Activated CD4-positive, alpha-beta T cell treated with anti-CD3 and anti-CD28 coated beads, Interleukin-2, amount 10 ng/mL, durations not matched to agents 7 days and 5 days (primary cell): ENCODE measurements around the gene IGSF9B. TPM values are rescaled to one million over a fixed set of nuclear protein-coding genes. Genes with fewer than 3 reads are reported as not detected.

ENCODE experiments used
- CTCF ChIA-PET: fragments of 350-600 bp; sonication (Branson Sonifier 250); formaldehyde crosslinking; loops from one replicate; lab custom pipeline; 2021; ENCODE audit warnings: antibody characterized with exemption; lab: Charles Lee
- POLR2A ChIA-PET: fragments of 350-600 bp; sonication (Branson Sonifier 250); formaldehyde crosslinking; loops from one replicate; lab custom pipeline; 2021; ENCODE audit warnings: antibody characterized with exemption; lab: Charles Lee
- DNase-seq: peaks from one replicate; pipeline ENCODE4 v3.0.0-alpha.2; 2020
- H3K27ac Mint-ChIP-seq: one replicate; pipeline ENCODE4 v1.8.0; 2021; ENCODE audit warnings: mild to moderate bottlenecking, moderate library complexity, mixed read lengths
- H3K27me3 Mint-ChIP-seq: one replicate; pipeline ENCODE4 v1.8.0; 2021; ENCODE audit warnings: mixed read lengths
- H3K36me3 Mint-ChIP-seq: one replicate; pipeline ENCODE4 v1.8.0; 2021; ENCODE audit warnings: low read depth, mixed read lengths
- H3K4me1 Mint-ChIP-seq: one replicate; pipeline ENCODE4 v1.8.0; 2021; ENCODE audit warnings: mixed read lengths
- H3K4me3 Mint-ChIP-seq: one replicate; pipeline ENCODE4 v1.8.0; 2021; ENCODE audit warnings: mild to moderate bottlenecking, moderate library complexity, mixed read lengths
- H3K9me3 Mint-ChIP-seq: one replicate; pipeline ENCODE4 v1.8.0; 2021; ENCODE audit warnings: mixed read lengths
- total RNA-seq, 2 experiments: library from RNA; stranded (reverse); gene quantifications; one replicate each; pipeline ENCODE4 v1.2.3, GENCODE V29; 2021

IGSF9B gene
- total RNA-seq, 2 experiments from 2014 or later = 130 to 142 TPM

DNA sequence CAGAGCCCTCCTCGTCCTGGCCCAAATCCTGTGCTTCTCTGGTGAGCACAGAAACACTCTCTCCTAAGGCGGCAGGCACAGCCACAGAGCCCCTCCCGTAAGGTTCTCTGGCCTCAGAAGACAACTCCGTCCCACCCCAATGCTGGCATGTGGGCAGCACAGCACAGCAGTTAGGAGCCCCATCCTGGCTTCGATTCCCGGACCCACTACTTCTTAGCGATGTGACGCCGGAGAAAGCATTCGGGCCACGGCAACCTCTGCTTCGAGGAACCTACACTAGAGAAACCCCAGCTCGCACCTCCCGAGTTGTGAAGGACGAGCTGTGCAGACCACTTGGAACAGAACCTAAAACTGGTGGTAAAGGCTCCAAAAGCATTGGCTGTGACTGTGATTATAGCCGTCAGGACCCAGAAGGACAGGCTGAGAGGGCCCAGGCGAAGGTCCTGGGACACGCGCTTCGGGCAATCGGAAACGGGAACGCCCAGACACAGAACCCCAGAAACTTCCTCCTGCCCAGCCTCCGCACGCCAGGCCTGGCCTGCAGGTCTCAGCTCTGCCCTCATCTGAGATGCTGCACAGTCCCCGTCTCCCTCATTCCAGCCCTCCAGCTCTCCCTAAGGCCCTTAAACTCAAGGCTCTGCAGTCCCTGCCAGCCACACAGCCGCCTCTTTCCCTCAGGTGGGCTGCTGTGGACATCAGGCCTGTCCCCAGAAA lies 26.6 kb downstream of the IGSF9B start:
- no peak for DNase-seq
- H3K9me3 Mint-ChIP-seq = no peaks in the 10 kb centered on the region
- ChIA-PET CTCF (interaction anchor here (1.6 kb wide), 1 partner anchor 15 kb away, joined by 5 read pairs; no protein-coding TSS in a partner anchor), POLR2A (no interaction called here)
- peak overlapping the region; percentile 90 for H3K27ac Mint-ChIP-seq
- H3K36me3 Mint-ChIP-seq = peaks cover 59% of the 10 kb centered on the region
- H3K27me3 Mint-ChIP-seq = no peaks in the 10 kb centered on the region
- peaks cover 59% of the 10 kb centered on the region for H3K4me1 Mint-ChIP-seq
- H3K4me3 Mint-ChIP-seq = no peak overlapping the region

- Mint-ChIP-seq H3K9me3 (no peaks in the 10 kb centered on the region), H3K4me1 (peaks cover 54% of the 10 kb centered on the region), H3K36me3 (peaks cover 57% of the 10 kb centered on the region), H3K27me3 (no peaks in the 10 kb centered on the region), H3K4me3 (peak overlapping the region; percentile 70), H3K27ac (peak overlapping the region; percentile 90)
- ChIA-PET POLR2A (no interaction called here), CTCF (no interaction called here)
- no peak for DNase-seq
Measured at GRCh38 chr11:133929401-133930052, 27.2 kb downstream of the IGSF9B start.

- peak overlapping the region; percentile 90 for H3K27ac Mint-ChIP-seq
- peak overlapping the region; percentile 70 for H3K4me3 Mint-ChIP-seq
- H3K4me1 Mint-ChIP-seq = peaks cover 48% of the 10 kb centered on the region
- H3K36me3 Mint-ChIP-seq = peaks cover 61% of the 10 kb centered on the region
- H3K27me3 Mint-ChIP-seq = no peaks in the 10 kb centered on the region
- peak; percentile 84 for DNase-seq
- ChIA-PET POLR2A (no interaction called here), CTCF (interaction anchor here (0.6 to 3.2 kb wide), 15 partner anchors 9 to 269 kb away, joined by 3 to 36 read pairs (median 5); partner anchors contain the start of gene JAM3)
- no peaks in the 10 kb centered on the region for H3K9me3 Mint-ChIP-seq
Measured at GRCh38 chr11:133928628-133929059, 28.1 kb downstream of the IGSF9B start.

DNA sequence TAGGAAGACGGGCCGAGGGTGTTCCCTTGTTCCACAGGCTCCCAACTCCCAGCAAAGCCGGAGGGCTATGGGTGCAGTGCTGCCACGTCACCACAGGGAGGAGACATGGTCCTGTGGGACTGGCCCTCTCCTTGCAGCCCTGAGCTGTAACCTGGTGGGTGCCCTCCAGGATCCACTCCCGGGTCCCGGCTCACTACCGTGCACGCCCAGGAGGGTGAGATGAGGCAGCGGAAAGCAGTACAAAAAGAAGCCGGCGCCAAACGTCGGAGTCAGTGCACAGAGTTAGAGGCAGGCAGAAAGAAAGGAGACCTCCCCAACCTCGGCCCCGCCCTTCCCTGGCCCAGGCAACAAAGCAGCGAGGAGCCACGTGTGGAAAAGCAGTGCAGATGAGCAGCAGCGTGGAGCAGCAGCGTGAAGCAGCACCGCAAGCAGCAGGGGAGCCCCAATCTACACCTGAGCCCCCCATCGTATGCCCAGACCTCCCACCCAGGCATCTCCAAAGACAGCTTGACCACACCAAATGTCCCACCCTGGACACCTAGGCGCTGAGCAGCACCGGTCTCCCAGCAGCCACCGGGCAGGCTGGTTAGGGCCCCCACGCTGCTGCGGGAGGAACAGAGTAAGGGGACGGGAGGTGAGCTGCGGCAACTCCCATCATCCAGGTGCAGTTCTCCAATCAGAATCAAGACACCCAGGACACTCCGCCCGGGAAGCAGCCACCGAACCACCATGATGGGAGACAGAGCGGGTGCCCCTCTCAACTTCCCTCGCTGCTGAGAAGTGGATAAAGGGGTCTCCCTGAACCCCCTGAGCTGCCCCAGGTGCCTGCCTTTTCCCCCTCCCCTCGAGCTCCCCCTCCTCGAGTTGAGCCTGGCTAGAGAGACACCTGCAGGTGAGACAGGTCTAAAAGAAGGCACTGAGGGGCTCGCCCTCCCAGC lies 28.8 kb downstream of the IGSF9B start:
- Mint-ChIP-seq H3K36me3 (peaks cover 54% of the 10 kb centered on the region), H3K27me3 (no peaks in the 10 kb centered on the region), H3K4me1 (peaks cover 43% of the 10 kb centered on the region), H3K27ac (peak overlapping the region; percentile 90), H3K9me3 (no peaks in the 10 kb centered on the region), H3K4me3 (peak overlapping the region; percentile 70)
- DNase-seq = peak; percentile 79
- CTCF ChIA-PET = interaction anchor here (0.6 to 3.2 kb wide), 31 partner anchors 8 to 348 kb away, joined by 3 to 36 read pairs (median 4); partner anchors contain the start of genes GLB1L3, IGSF9B and JAM3
- POLR2A ChIA-PET = no interaction called here

DNA sequence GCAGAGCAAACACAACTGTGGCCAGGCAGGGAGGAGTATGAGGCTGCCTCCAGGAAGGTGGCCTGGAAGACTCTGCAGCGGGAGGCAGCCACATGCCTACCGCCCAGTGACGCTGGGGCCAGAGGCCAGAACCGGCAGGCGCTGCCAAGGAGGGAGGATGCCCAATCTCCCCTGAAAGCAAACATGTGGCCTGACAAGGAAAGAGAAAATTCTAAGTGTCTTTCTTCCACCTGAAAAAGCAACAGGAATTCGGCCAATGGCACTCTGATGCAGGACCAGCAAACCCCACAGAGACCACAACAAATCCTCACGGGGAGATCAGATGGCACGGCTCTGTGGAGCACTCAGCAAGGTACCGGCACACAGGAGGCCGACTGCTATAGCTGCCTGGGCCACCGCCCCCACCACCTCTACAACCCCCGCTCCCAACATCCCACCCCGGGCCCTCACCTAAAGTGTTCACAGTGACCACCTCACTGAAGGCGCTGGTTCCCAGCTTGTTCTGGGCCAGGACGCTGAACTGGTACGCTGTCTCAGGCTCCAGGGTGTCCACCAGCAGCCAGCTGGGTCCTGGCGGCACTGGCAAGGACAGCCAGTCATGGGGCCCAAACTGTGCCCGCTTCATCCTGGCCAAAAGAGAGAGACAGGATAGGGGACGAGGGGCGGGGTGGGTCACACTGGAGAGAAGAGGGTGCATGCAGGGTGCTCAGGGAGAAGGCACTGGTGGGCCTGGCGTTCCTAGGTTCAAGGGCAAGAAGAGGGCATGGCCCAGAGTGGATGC lies 30.1 kb downstream of the IGSF9B start:
- peaks cover 38% of the 10 kb centered on the region for H3K4me1 Mint-ChIP-seq
- DNase-seq = no peak
- no peak overlapping the region for H3K4me3 Mint-ChIP-seq
- no peaks in the 10 kb centered on the region for H3K9me3 Mint-ChIP-seq
- H3K36me3 Mint-ChIP-seq = peaks cover 58% of the 10 kb centered on the region
- ChIA-PET CTCF (interaction anchor here (0.8 to 3.2 kb wide), 21 partner anchors 10 to 349 kb away, joined by 3 to 36 read pairs (median 4); partner anchors contain the start of genes GLB1L3 and JAM3), POLR2A (no interaction called here)
- H3K27ac Mint-ChIP-seq = peak overlapping the region; percentile 54
- no peaks in the 10 kb centered on the region for H3K27me3 Mint-ChIP-seq

- H3K36me3 Mint-ChIP-seq = peaks cover 62% of the 10 kb centered on the region
- no peaks in the 10 kb centered on the region for H3K9me3 Mint-ChIP-seq
- ChIA-PET CTCF (interaction anchor here (1.0 to 3.2 kb wide), 5 partner anchors 11 to 83 kb away, joined by 3 to 36 read pairs (median 4); no protein-coding TSS in a partner anchor), POLR2A (no interaction called here)
- peak overlapping the region; percentile 66 for H3K27ac Mint-ChIP-seq
- no peak for DNase-seq
- peaks cover 41% of the 10 kb centered on the region for H3K4me1 Mint-ChIP-seq
- no peak overlapping the region for H3K4me3 Mint-ChIP-seq
- no peaks in the 10 kb centered on the region for H3K27me3 Mint-ChIP-seq
Measured at GRCh38 chr11:133925756-133926155, 31.0 kb downstream of the IGSF9B start.

DNA sequence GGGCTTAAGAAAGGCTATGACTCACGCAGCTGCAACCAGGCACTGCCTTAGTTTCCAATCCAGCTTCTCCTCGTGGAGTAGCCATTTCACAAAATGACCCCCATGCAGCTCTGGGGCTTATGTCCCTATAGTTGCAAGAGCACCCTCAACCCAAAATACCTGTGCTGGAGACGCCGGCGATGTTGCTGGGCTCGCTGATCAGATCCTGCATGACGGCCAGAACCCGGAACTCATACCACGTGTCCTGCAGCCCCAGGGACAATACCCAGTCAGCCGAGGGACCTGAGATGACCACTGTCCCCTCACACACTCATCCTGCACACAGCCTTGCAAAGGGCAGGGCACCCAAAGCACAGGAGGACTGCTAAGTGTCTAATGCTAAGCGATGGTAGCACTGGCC lies 32.1 kb downstream of the IGSF9B start:
- H3K36me3 Mint-ChIP-seq = peaks cover 55% of the 10 kb centered on the region
- no peak overlapping the region for H3K27ac Mint-ChIP-seq
- CTCF ChIA-PET = interaction anchor here (0.9 to 1.6 kb wide), 3 partner anchors 9 to 84 kb away, joined by 3 to 5 read pairs (median 3); no protein-coding TSS in a partner anchor
- POLR2A ChIA-PET = no interaction called here
- H3K27me3 Mint-ChIP-seq = no peaks in the 10 kb centered on the region
- H3K9me3 Mint-ChIP-seq = no peaks in the 10 kb centered on the region
- no peak for DNase-seq
- no peak overlapping the region for H3K4me3 Mint-ChIP-seq
- H3K4me1 Mint-ChIP-seq = peaks cover 31% of the 10 kb centered on the region

DNA sequence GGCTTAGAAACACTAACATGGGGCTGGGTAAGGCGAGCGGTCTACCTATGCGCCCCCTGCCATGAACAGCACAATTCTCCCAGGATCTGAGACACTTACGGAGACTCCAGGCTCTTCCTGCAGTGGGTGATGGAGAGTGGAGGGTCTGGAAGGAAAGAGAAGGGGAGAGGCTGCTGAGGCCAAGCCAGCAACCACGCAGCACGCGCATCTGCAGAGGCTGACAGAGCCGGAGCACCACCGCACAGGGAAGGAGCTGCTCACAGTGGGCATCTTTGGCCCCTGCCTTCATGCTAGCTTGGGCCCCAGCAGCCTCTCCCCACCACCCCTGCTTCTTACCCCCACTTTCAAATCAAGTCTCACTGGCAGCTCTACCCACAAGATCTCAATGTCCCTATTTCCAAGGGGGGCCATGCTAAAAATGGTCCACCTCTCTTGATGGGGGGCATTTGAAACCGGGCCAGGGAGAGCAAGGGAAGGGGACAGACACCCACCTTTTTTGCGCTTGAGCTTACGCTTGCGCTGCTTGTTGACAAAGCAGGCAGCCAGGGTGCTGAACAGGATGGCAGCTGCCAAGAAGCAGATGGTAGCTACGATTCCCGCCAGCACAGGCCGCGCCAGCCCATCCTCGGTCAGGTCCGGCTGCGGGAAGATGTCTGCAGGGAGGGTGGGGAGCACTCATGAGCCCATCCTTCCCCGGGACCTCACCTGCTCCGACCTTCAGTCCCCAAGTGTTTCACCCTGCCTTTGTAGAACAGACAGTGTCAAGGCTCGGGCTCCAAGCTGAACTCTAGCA lies 34.5 kb downstream of the IGSF9B start:
- peaks cover 48% of the 10 kb centered on the region for H3K36me3 Mint-ChIP-seq

GRCh38 chr11:133921513-133921912 lies 35.3 kb downstream of the IGSF9B start:
- Mint-ChIP-seq H3K36me3 (peaks cover 49% of the 10 kb centered on the region), H3K27ac (peak overlapping the region; percentile 14), H3K27me3 (no peaks in the 10 kb centered on the region), H3K9me3 (no peaks in the 10 kb centered on the region), H3K4me3 (no peak overlapping the region), H3K4me1 (peaks cover 10% of the 10 kb centered on the region)
- DNase-seq = no peak
- CTCF ChIA-PET = no interaction called here
- POLR2A ChIA-PET = no interaction called here

More for the DNA sequence above, 34.5 kb downstream of the IGSF9B start:
- ChIA-PET CTCF (interaction anchor here (1.2 kb wide), 1 partner anchor 169 kb away, joined by 3 read pairs; no protein-coding TSS in a partner anchor), POLR2A (no interaction called here)
- peak overlapping the region; percentile 14 for H3K27ac Mint-ChIP-seq
- no peaks in the 10 kb centered on the region for H3K27me3 Mint-ChIP-seq
- DNase-seq = no peak
- no peak overlapping the region for H3K4me3 Mint-ChIP-seq
- H3K9me3 Mint-ChIP-seq = no peaks in the 10 kb centered on the region
- H3K4me1 Mint-ChIP-seq = peaks cover 12% of the 10 kb centered on the region

GRCh38 chr11:133921026-133921425 lies 35.7 kb downstream of the IGSF9B start:
- Mint-ChIP-seq H3K4me3 (no peak overlapping the region), H3K4me1 (peaks cover 9% of the 10 kb centered on the region), H3K36me3 (peaks cover 52% of the 10 kb centered on the region), H3K27ac (no peak overlapping the region), H3K9me3 (no peaks in the 10 kb centered on the region), H3K27me3 (no peaks in the 10 kb centered on the region)
- CTCF ChIA-PET = no interaction called here
- POLR2A ChIA-PET = no interaction called here
- no peak for DNase-seq
